Stimulated activated naive B cell treated with anti-CD40 and anti-IgM and Interleukin-4, amounts not matched to agents 10 μg/mL and 1 μg/mL and 100 μg/mL, for 72 hours (primary cell): ENCODE results near the gene RFNG.
A peak's percentile ranks its signal among the peaks of the same experiment; 100 is the strongest.

Source experiments
- ATAC-seq, 2 donors: fragments of 150-1000 bp; cut with Tn5 transposase; replicated peaks; 2 replicates each; pipeline ENCODE4 v1.10.0; 2021; ENCODE audit warnings: moderate library complexity in 1 of 2
- DNase-seq: peaks from one replicate; pipeline ENCODE4 v3.0.0; 2021
- H3K27ac Mint-ChIP-seq: one replicate; pipeline ENCODE4 v1.8.0; 2022; ENCODE audit warnings: mild to moderate bottlenecking, mixed read lengths
- H3K27me3 Mint-ChIP-seq, 2 donors: one replicate each; pipeline ENCODE4 v1.8.0; 2022; ENCODE audit warnings: mixed read lengths in 2 of 2
- H3K36me3 Mint-ChIP-seq, 2 donors: one replicate each; pipeline ENCODE4 v1.8.0; 2022; ENCODE audit warnings: mixed read lengths in 2 of 2, mild to moderate bottlenecking in 1 of 2
- H3K4me1 Mint-ChIP-seq, 2 donors: one replicate each; pipeline ENCODE4 v1.8.0; 2022; ENCODE audit warnings: mixed read lengths in 2 of 2, mild to moderate bottlenecking in 1 of 2
- H3K4me3 Mint-ChIP-seq, 2 donors: one replicate each; pipeline ENCODE4 v1.8.0; 2022; ENCODE audit warnings: mild to moderate bottlenecking in 2 of 2, mixed read lengths in 2 of 2, moderate library complexity in 1 of 2
- H3K9me3 Mint-ChIP-seq, 2 donors: one replicate each; pipeline ENCODE4 v1.8.0; 2022; ENCODE audit warnings: mixed read lengths in 2 of 2, mild to moderate bottlenecking in 1 of 2

The RFNG gene

DNA sequence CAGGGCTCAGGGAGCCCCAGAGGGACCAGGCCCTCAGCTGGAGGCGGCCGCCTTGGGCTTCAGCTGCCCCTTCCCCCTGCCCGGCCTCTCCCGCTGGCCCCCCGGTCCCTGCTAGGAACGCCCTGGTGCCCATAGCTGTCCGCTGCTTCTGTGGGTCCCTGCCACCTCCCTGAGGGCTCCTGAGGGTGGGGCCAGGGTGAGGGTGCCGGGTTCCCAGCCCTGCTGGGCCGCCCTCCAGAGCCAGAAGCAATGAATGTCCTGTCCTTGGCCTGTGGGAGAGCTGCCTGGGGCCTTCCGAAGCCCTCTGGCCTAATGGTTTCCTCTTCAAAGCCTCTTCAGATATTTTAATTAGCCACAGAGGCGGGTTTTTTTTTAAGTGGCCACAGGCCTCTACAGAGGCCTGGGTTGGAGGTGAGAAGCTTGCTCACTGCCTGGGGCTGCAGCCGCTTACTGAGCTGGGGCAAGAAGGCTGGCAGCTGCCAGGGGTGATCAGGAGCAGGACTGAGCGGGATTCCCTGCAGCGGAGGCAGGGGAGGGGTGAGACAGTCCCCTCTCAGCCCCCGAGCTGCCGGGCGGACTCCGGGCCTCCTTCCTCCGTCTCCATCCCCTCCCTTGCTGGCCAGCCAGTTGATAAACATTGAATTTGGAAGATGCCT lies 38.8 kb downstream of the RFNG start:
- Mint-ChIP-seq H3K9me3 (no peaks in the 10 kb centered on the region), H3K27ac (no peak overlapping the region), H3K36me3 (peaks cover 6 to 14% of the 10 kb centered on the region in 2 donors), H3K4me3 (no peak overlapping the region), H3K27me3 (no peaks in the 10 kb centered on the region), H3K4me1 (no peaks in the 10 kb centered on the region)
- DNase-seq = no peak
- ATAC-seq = no peak

DNA sequence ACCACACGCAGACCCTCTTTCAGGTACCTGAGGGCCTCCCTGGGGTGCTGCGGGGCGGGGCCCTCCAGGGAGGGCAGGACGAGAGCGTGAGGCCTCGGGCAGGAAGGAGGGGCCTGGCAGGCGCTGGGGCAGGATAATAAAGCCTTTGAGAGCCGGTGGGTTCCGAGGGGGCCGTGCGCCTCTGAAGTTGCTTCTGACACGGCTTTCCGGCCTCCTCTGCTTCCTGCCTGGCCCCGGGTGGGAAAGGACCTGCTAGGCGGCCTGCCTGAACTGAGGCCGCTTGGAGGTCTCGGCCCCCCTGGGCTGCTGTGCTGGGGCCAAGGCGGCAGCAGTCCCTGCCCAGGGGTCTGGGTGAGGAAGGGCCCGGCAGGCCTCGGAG lies 39.4 kb downstream of the RFNG start:
- H3K9me3 Mint-ChIP-seq = no peaks in the 10 kb centered on the region
- no peak for ATAC-seq

DNA sequence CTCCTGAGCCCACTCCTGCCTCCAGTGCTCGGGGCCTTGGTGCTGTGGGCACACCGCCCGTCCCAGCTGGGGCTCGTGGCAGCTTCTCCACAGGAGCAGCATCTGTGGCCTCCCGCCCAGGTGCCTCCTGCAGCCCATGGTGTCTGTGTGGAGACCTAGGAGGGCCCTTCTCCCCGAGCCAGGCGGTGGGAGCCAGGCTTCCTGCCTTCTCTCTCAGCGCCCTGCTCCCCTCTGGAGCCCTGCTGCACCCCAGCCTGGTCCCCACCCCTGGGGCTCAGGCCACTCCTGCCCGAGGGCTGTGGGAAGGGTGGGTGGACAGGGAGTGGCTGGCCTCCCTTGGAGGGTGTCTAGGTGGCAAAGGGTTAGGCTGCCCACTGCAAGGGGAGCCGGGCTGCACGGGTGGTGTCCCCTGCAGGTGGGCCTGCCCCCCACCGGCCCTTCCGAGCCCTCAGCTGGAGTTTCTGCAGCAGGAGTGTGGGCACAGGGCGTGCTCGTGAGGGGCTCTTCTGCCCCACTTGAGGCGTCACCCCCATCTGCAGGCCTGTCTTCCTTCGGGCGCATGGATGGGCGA lies 39.9 kb downstream of the RFNG start:
- no peaks in the 10 kb centered on the region for H3K9me3 Mint-ChIP-seq
- no peak for DNase-seq
- no peaks in the 10 kb centered on the region for H3K4me1 Mint-ChIP-seq
- H3K4me3 Mint-ChIP-seq = no peak overlapping the region
- H3K27ac Mint-ChIP-seq = no peak overlapping the region
- H3K36me3 Mint-ChIP-seq = peaks cover 6 to 14% of the 10 kb centered on the region in 2 donors
- H3K27me3 Mint-ChIP-seq = no peaks in the 10 kb centered on the region
- ATAC-seq = no peak

More for the DNA sequence above, 39.4 kb downstream of the RFNG start:
- Mint-ChIP-seq H3K4me3 (no peak overlapping the region), H3K27ac (no peak overlapping the region), H3K4me1 (no peaks in the 10 kb centered on the region), H3K36me3 (peaks cover 6 to 14% of the 10 kb centered on the region in 2 donors), H3K27me3 (no peaks in the 10 kb centered on the region)
- no peak for DNase-seq

DNA sequence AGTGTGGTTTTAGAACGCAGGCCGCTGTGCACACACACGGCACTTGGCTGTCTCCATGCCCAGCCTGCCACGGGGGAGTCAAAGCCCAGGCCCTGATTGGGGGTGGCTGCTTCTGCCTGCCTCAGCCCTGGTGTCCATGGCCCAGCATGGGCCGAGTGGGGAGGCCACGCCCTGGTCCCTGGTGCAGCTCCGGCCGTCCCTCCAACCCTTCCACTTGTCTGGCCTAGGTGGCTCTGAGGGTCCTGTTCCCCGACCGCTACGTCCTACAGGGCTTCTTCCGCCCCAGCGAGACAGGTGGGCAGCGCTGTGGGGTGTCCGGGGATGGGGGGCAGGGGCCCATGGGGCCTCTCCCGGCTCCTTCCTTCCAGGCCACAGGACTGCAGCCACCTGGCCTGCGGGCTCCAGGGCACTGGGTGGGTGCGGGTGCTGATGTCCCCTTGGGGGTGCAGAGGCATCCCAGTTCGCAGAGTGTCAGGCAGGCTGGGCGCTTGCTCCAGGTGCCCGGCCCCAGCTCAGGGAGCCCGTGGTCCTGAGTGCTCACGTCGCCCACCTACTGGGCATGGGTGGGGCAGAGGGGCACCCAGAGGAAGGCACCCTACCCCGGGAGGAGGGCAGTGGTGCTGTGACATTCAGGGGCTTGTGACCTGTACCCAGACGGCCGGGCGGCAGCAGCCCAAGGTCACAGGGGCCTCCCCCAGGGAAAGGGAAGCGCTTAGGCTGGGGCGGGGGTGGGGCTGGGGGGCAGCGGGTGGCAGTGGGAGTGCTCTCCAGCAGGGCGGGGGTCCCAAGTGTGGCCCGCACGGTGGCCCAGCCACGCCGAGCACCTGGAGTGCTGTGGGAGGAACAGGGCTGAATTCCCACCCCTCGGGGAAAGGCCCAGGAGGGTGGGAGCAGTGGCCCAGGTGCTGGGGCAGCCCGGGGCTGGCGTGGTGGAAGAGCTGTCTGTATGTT lies 40.8 kb downstream of the RFNG start:
- Mint-ChIP-seq H3K9me3 (no peaks in the 10 kb centered on the region), H3K27me3 (no peaks in the 10 kb centered on the region), H3K4me3 (no peak overlapping the region), H3K36me3 (peaks cover 6 to 15% of the 10 kb centered on the region in 2 donors), H3K27ac (no peak overlapping the region), H3K4me1 (no peaks in the 10 kb centered on the region)
- DNase-seq (no peak), ATAC-seq (no peak)

DNA sequence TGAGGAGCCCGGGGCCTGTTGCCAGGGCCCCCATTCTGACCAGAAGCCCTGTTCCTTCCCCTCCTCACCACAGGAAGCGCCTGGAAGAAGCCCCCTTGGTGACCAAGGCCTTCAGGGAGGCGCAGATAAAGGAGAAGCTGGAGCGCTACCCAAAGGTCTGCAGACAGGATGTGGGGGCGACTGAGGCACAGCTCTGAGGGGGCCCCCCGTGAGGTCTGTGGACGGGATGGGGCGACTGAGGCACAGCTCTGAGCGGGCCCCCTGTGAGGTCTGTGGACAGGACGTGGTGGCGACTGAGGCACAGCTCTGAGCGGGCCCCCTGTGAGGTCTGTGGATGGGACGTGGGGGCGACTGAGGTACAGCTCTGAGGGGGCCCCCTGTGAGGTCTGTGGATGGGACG lies 42.2 kb downstream of the RFNG start:
- H3K27me3 Mint-ChIP-seq = no peaks in the 10 kb centered on the region

DNA sequence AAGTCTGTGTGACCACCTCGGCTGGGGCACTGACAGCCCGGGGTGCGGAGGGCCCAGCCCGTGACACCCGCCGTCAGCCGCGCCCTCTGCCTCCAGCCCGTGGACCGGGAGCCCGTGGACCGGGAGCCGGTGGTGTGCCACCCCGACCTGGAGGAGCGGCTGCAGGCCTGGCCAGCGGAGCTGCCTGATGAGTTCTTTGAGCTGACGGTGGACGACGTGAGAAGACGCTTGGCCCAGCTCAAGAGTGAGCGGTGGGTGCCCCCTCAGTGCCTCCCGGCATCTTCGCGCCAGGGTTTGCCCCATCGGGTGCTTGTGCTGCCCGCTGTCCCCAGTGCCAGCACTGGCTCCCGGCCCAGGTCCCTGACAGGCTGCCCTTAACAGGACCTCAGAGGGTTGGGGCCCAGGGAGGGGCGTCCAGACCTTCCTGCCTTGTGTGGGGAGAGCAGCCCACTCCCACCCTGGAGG lies 42.6 kb downstream of the RFNG start:
- no peak for ATAC-seq
- Mint-ChIP-seq H3K4me1 (no peaks in the 10 kb centered on the region), H3K9me3 (no peaks in the 10 kb centered on the region), H3K4me3 (no peak overlapping the region), H3K27me3 (no peaks in the 10 kb centered on the region), H3K36me3 (peaks cover 6 to 15% of the 10 kb centered on the region in 2 donors), H3K27ac (no peak overlapping the region)
- no peak for DNase-seq

More for the DNA sequence above, 42.2 kb downstream of the RFNG start:
- Mint-ChIP-seq H3K9me3 (no peaks in the 10 kb centered on the region), H3K27ac (no peak overlapping the region), H3K4me3 (no peak overlapping the region), H3K36me3 (peaks cover 6 to 15% of the 10 kb centered on the region in 2 donors), H3K4me1 (no peaks in the 10 kb centered on the region)
- no peak for DNase-seq
- ATAC-seq = no peak

DNA sequence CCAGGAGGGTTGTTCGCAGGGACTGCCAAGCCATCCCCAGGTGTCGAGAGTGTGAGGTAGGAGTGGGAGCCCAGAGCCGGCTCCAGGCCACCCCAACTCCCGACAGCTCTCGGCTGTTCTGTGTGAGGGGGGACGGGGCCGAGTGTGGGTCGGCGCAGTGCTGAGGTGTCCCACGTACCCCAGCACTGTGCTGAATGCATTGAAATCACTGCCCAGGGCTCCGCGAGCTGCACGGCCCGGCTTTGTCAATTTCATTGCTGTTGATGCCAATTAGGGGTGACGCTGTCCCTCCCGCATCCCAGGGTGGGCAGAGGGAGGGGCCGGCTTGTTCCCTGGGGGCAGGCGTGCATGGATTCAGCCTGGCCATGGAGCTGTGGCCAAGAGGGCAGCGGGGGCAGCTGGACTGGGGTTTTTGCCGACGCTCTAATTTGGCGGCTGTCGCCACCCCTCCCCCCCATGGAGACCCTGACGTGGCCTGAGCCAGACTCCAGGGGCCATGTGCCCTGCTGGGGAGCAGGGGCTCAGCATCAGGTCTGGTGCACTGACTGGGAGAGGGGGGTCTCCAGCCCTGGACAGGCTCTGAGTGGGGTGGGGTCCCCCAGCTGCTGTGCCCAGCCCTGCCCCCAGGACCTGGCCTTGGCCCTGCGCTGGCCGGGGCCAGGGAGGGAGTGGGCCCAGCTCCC lies 43.2 kb downstream of the RFNG start:
- Mint-ChIP-seq H3K27ac (peak overlapping the region; percentile 59), H3K9me3 (no peaks in the 10 kb centered on the region)

DNA sequence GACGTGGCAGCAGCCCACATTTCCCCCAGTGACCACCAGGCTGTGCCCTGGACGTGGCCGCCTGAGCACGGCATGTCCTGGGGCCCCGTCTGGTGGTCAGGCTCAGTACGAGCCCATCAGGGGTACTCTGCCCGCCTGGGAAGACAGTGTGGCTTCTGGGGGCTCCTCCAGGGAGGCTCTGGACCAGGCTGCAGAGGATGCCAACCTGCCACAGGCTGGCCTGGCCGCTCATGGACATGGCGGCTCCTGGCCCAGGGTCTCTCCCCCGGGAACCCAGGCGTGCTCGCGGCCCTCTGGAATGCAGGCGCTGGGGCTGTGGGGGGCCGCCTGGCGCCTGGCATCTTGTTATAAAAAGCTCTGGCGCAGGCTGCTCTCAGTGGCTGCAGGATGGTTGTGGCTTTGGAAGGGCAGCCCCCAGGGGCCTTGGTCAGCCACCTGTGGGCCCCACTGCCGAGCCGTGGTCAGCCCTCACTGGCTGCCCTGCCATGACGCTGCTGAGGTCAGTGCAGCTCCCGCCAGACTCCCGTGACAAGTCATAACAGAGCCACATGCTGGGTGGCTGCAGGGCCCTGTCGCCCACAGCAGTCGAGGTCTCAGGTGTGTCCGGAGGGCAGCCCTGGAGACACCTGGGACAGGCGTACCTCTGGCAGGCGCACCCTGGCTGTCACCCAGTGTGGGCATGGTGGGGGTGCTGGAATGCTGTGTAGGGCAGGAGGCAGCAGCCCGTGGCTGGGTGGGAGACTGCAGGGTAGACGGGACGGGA lies 43.9 kb downstream of the RFNG start:
- ATAC-seq (no peak), DNase-seq (no peak)
- Mint-ChIP-seq H3K36me3 (peaks cover 6 to 13% of the 10 kb centered on the region in 2 donors), H3K27me3 (no peaks in the 10 kb centered on the region), H3K9me3 (no peaks in the 10 kb centered on the region), H3K4me3 (no peak overlapping the region), H3K4me1 (no peaks in the 10 kb centered on the region), H3K27ac (peak overlapping the region; percentile 59)

More for the DNA sequence above, 43.2 kb downstream of the RFNG start:
- DNase-seq (no peak), ATAC-seq (no peak)
- peaks cover 6 to 15% of the 10 kb centered on the region in 2 donors for H3K36me3 Mint-ChIP-seq
- no peaks in the 10 kb centered on the region for H3K4me1 Mint-ChIP-seq
- H3K4me3 Mint-ChIP-seq = no peak overlapping the region
- H3K27me3 Mint-ChIP-seq = no peaks in the 10 kb centered on the region

DNA sequence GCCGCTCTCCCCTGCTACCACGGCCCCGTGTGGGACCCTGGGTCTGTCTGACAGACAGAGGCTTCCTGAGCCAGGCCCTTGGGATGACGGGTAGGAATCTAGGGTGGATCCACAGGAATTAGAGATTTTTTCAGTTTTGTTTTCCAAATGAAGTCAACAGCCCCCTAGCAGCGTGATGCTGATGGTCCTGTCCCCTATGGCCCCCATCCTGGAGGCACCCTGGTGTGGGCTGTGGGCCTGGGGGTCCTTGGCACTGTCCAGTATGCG lies 44.5 kb downstream of the RFNG start:
- H3K27me3 Mint-ChIP-seq = no peaks in the 10 kb centered on the region
- ATAC-seq = no peak
- no peak overlapping the region for H3K4me3 Mint-ChIP-seq
- H3K27ac Mint-ChIP-seq = no peak overlapping the region
- peaks cover 6 to 12% of the 10 kb centered on the region in 2 donors for H3K36me3 Mint-ChIP-seq
- no peaks in the 10 kb centered on the region for H3K4me1 Mint-ChIP-seq
- no peaks in the 10 kb centered on the region for H3K9me3 Mint-ChIP-seq
- no peak for DNase-seq

DNA sequence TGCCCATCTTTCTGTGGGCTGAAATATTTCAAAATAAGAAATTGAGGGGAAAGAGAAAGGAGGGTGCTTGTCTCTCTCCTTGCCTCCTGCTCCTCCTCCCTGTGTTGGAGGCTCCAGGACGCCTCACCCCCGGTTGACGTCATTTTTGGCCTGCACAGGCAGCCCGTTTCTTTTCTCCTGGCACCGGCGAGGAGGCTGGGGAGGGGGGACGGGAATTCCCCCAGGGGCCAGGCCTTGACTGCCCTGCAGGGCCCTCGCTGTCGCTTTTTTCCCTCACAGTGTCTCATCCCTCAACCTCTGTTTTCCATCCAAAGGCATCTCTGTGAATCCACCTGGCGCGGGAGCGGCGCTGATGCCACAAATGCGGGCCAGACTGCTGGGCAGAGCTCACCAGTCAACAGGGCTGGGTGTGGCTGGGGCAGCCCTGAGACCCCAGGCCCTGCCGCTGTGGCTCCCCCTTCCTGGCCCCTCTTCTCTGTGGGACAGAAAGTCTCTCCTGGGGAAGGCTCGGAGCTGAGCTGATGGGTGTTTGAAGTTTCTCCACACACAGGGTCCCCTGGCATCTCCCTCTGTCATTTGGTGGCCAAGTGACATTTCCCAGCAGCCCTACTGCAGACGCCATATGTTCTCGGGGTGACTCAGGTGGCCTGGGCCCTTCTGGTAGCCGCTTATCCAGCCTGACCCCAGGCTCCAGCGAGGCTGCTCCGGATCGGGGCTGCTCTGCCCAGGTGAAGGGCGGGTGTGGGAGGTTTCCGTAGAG lies 45.0 kb downstream of the RFNG start:
- Mint-ChIP-seq H3K4me3 (no peak overlapping the region), H3K9me3 (no peaks in the 10 kb centered on the region), H3K36me3 (peaks cover 6 to 12% of the 10 kb centered on the region in 2 donors), H3K4me1 (peaks cover 0 to under 1% of the 10 kb centered on the region in 2 donors), H3K27ac (no peak overlapping the region), H3K27me3 (no peaks in the 10 kb centered on the region)
- no peak for DNase-seq
- no peak for ATAC-seq

DNA sequence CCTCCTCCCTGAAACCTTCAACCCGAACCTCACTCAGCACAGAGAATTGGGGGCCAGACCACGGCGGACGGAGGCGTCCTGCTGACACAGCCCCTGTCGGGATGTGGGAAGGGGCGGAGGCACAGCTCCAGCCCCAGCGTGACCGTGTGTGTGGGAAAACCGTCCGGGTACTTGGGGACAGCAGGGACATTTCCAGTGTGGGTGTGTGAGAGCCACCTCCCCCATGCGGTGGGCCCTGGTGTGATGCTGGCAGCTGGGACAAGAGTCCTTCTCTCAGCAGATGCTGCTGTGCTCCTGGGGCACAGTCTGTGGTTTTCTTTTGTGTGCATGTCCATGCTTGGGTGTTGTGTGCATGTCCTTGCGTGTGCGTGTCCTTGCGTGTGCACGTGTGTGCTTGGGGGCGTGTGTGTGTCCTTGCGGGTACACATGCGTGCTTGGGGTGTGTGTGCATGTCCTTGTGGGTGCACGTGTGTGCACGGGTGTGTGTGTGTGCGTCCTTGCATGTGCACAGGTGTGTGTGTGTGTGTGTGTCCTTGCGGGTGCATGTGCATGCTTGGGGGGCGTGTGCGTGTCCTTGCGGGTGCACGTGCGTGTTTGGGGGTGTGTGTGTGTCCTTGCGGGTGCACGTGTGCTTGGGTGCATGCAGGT lies 45.8 kb downstream of the RFNG start:
- no peaks in the 10 kb centered on the region for H3K27me3 Mint-ChIP-seq
- H3K4me3 Mint-ChIP-seq = no peak overlapping the region
- H3K36me3 Mint-ChIP-seq = peaks cover 6 to 12% of the 10 kb centered on the region in 2 donors
- H3K27ac Mint-ChIP-seq = peak overlapping the region; percentile 14
- DNase-seq (no peak), ATAC-seq (no peak)
- peaks cover 0 to 6% of the 10 kb centered on the region in 2 donors for H3K4me1 Mint-ChIP-seq
- H3K9me3 Mint-ChIP-seq = no peaks in the 10 kb centered on the region

DNA sequence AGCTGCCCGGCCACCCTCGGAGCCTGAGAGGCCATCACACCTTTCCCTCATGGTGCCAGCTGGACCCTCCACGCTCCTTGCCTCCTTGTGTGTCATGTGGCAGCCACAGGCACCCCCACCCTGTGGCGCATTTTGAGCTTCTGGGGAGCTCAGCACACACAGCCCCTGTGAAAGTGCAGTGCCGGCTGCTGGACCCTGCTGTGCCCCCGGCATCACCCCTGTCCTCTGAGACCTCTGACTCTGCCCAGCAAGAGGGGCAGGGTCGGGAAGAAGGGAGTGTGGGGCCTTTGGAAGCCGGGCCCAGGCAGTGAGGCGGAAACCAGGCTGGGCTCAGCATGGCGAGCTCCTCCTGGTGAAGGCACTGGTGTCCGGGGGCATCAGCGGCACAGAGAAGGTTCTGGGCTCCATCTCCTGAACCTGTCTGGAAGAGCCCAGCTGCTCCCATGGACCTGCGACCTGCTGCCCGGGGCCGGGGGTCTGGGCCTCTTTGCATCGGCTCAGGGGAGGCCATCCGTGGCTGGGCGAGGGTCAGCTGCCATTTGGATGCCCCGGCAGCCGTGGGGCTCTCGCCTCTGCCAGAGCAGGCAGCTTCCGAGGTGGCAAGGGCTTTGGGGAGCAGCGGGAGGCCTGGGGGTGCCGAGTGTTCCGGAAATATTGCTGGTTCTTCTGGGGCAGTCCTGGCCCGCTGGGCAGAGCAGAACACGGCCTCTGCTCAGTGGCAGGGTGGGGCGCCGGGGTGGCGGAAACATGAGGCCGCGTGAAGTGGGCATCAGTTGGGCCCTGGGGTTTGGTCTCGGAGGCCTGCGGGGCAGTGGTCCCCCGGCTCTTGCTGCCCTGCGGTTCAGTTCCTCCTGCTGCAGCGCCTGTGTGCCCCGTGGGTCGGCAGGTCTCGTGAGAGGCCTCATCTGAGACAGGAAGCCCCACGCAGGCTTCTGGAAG lies 46.8 kb downstream of the RFNG start:
- DNase-seq (no peak), ATAC-seq (no peak)
- Mint-ChIP-seq H3K4me3 (no peak overlapping the region), H3K27ac (no peak overlapping the region), H3K9me3 (no peaks in the 10 kb centered on the region), H3K36me3 (peaks cover 6 to 9% of the 10 kb centered on the region in 2 donors), H3K27me3 (no peaks in the 10 kb centered on the region), H3K4me1 (peaks cover 3 to 6% of the 10 kb centered on the region in 2 donors)
